A204.1 (cell line): Measurements from ENCODE around the gene CKS1B.

Source experiments
- FAIRE-seq: peaks from 2 replicates; lab custom pipeline; 2012; peaks lifted over from hg19 to GRCh38; lab: Jason Lieb, UNC

The CKS1B gene

GRCh38 chr1:154945962-154946850 is 28.3 kb upstream of the CKS1B start:
- no peak for FAIRE-seq

GRCh38 chr1:154948079-154948478 is 26.4 kb upstream of the CKS1B start:
- no peak for FAIRE-seq

- no peak for FAIRE-seq
These were observed 22.4 kb upstream of the CKS1B start for GRCh38 chr1:154951901-154952657.

- FAIRE-seq: no peak
These were observed 21.8 kb upstream of the CKS1B start for GRCh38 chr1:154952664-154953063.

GRCh38 chr1:154953611-154954038 is 20.9 kb upstream of the CKS1B start:
- no peak for FAIRE-seq

GRCh38 chr1:154954541-154954940 is 19.9 kb upstream of the CKS1B start:
- no peak for FAIRE-seq

GRCh38 chr1:154955039-154955717 is 19.3 kb upstream of the CKS1B start:
- FAIRE-seq: no peak

GRCh38 chr1:154955718-154956543 is 18.6 kb upstream of the CKS1B start, which contains the start of gene PBXIP1:
Gene PBXIP1, minus strand, starts transcription at chr1:154956099. Its CDS starts 2,378 bp downstream, at chr1:154953721.
- peak; percentile 74 for FAIRE-seq

GRCh38 chr1:154956544-154956941 is 17.9 kb upstream of the CKS1B start:
- no peak for FAIRE-seq

GRCh38 chr1:154957091-154957657 is 17.3 kb upstream of the CKS1B start:
- FAIRE-seq: no peak

GRCh38 chr1:154958036-154958435 is 16.4 kb upstream of the CKS1B start:
- no peak for FAIRE-seq

GRCh38 chr1:154958681-154959425 is 15.6 kb upstream of the CKS1B start:
- no peak for FAIRE-seq

- FAIRE-seq: no peak
These were observed 15.1 kb upstream of the CKS1B start for GRCh38 chr1:154959426-154959780.

GRCh38 chr1:154960446-154961136 is 13.9 kb upstream of the CKS1B start:
- FAIRE-seq: no peak

- no peak for FAIRE-seq
These were observed 13.0 kb upstream of the CKS1B start, which contains the start of gene PYGO2 for GRCh38 chr1:154961207-154962155. Gene PYGO2, minus strand, starts transcription at chr1:154961782. Its CDS starts 206 bp downstream, at chr1:154961576.

- no peak for FAIRE-seq
These were observed 12.2 kb upstream of the CKS1B start for GRCh38 chr1:154962156-154962749.

GRCh38 chr1:154962795-154963330 is 11.6 kb upstream of the CKS1B start:
- no peak for FAIRE-seq

GRCh38 chr1:154963643-154964042 is 10.8 kb upstream of the CKS1B start:
- FAIRE-seq: no peak
